HG03196 (cell line): ENCODE results near the gene TP63.
"Not testable (repeated sequence)": the region's sequence is repeated elsewhere in the genome, so short reads cannot be mapped to it uniquely, and the experiment has no call there.

Experiments used
- ATAC-seq: cut with Tn5 transposase; IDR thresholded peaks from one replicate; pipeline ENCODE4 v1.9.1; 2021; ENCODE audit not compliant: unreplicated experiment

The TP63 gene

DNA sequence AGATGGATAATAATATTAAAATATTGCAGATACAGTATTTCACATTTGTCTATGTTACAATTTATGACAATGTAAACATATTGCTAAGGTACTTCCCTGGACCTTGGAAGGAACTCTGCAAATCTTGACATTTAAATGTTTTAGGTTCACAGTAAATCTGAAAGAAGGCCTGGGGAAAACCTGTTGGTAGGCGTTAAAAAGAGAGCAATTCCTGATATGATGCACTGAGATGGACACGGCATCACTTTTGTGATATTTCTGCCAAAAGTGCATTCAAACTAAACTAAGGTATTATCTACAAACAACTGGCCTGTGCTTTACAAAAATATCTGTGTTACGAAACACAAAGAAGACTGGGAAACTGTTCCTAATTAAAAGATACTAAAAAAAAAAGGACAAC lies 6.1 kb upstream of the TP63 start:
- no peak for ATAC-seq

DNA sequence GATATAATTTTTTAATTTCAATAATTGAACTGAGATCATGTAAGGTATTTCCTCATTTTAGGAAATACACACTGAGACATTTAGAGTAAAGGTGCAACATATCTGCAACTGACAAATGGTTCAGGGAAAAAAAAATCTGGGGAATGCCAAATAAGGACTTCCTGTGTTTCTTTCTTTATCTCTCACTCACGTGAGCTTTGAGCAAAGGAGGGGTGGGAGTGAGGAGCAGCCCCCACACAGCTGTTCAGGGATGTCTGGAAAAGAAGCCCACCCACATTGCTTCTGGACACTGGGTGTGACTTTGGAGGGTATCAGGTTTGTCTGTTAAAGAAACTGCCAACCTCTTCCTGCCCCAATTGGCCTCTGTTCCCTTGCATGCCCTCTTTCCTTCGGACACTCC lies 5.6 kb upstream of the TP63 start:
- no peak for ATAC-seq

DNA sequence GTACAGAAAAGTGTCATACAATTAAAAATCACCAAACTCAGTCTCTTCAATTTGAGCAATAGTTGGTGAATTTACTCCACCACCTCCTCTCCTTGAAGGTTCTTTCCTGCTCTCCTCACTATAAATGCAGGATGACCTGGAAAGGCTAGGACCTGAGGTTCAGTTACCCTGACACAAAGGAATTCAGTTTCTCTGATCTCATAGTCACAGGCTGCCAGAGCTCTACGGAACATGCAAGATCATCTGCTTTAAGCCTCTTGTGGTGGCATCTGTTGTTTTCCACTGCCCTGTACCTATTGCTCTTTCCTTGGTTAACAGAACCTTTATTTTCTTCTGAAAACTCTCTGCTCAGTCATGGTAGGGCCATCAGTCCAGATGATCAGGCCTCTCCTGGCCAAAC lies 4.9 kb upstream of the TP63 start:
- ATAC-seq: no peak

DNA sequence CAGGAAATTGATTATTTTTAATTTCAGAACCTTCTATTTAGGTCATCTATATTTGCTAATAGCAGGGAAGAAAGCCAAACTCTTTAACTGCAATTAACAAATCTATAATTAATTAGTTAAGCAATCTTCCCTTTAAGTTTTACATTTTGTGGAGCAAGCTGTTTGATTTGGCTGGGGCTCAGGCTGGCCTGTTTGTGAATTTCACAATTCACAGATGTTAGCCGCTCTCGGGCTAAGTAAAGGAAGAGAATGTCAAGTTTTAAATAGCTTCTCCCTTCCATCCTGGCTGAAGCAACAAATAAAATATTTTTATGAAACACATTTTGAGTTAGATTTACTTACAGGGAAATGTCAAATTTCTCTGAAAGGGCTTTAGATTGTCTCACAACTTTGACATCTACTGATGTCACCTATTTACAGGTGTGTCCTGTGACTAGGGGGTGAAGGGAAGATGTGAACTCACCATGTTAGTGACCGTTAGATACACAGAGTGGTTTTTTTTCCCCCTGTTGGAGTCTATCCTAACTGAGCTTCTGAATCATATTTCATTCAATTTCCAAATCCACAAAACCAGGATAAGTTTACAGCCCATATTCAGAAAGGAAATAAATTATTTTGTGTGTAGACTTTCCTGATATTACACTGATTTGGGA lies 1.3 kb upstream of the TP63 start:
- no peak for ATAC-seq

DNA sequence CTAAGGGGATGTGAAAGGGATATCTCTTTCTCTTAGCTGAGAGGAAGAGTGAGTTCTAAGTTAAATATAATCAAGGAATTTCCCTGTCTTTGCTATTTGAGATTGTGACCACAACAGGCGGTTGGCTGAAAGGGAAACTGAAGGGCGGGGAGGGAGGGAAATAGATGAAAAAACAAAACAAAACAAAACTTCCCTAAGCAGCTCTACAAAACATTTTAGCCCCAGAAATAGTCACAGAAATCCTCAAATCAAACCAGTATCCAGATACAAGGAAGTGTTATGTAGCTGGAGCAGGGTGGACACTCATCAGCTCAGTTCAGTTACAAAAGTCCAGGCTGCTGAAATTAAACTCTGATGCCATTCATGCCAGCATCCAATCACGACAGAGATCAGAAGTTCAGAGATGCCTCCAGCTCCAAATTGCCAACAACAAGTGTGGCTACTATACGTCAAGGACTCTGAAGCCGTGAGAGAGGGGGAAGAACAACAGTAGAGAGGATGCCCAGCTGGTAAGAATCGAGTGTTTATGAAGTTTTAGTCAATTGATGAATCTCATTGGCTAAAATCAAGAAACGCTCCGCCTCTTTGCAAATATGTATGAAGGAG lies 319 bp upstream of the TP63 start:
- ATAC-seq: peak; percentile 67

DNA sequence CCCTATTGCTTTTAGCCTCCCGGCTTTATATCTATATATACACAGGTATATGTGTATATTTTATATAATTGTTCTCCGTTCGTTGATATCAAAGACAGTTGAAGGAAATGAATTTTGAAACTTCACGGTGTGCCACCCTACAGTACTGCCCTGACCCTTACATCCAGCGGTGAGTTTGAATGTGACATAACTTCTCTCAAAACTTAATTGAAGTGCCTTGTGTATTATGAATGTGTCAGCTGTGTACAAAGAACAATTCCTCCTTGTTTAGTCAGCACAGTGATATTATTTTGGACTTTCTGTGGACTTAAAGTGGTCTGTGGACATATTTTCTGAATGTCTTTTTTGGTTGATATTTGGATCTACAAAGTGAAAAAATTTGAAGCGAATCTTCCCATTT lies 220 bp downstream of the TP63 start:
- peak; percentile 21 for ATAC-seq

DNA sequence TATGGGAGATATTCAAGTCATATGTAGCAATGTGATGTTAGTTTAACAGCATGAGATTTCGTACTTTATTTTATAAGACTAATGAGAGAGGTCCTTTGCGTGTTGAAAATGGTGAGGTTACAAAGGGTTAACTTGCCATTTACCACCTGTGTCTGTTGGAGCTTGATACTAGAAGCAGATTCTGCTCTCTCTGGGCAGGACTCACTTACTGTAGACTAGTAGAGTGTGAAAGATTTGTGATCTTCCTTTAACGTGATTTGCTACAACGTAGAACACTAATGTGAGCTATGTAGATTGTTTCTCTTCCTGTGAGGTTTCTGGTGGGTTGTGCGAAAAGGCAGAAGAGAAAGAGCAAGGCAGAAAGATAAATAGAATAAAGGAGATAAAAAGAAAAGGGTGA lies 1.1 kb downstream of the TP63 start:
- ATAC-seq: no peak

DNA sequence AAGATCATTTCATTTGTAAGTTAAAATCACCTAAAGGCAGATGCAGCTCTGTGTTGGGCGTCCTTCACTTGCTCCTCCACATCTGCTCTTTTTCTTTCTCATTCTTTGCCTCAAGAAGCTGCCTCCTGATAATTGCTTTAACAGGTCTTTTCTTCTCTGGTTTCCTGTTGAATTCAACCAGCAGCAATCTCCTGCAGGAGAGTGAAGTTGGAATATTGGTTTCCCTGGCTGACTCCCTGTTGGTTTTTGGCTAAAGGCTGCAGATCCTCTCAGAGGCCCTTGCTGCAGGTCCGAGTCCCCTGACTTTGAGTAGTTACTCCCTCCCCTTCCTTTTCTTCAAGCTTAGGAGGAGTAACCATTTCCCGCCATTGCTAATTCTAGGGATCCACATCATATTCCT lies 4.2 kb downstream of the TP63 start:
- no peak for ATAC-seq

DNA sequence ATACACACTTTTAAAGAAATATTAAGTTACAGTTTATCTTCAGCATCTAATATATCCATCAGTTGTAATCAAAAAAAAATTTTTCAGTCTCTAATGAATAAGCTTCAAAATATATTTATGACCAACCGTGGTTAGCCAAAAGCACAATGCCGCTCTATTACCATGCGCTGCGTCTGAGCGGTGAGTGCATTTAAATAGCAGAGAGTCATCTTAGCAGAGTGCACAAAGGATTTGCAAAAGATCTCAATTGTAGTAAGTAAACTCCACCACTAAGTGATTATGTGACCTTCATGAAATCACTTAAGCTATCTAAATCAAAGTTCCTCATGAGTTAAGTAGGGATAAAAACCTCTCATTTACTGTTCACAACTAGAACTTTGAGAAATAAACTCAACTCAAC lies 4.9 kb downstream of the TP63 start:
- ATAC-seq: no peak

DNA sequence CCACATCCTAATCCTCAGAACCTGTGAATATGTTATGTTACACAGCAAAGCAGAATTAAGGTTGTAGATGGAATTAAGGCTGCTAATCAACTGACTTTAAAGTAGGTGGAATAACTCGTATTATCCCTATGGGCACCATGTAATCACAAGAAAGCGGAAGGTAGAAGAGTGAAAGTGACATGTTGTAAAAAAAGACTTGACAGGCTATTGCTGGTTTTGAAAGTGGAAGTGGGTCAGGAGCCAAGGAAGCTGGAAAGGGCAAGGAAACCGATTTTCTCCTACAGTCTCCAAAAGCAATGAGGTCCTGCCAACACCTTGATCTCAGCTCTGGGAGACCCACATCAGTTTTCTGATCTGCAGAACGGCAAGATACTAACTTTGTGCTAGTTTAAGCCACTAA lies 6.6 kb downstream of the TP63 start:
- no peak for ATAC-seq

DNA sequence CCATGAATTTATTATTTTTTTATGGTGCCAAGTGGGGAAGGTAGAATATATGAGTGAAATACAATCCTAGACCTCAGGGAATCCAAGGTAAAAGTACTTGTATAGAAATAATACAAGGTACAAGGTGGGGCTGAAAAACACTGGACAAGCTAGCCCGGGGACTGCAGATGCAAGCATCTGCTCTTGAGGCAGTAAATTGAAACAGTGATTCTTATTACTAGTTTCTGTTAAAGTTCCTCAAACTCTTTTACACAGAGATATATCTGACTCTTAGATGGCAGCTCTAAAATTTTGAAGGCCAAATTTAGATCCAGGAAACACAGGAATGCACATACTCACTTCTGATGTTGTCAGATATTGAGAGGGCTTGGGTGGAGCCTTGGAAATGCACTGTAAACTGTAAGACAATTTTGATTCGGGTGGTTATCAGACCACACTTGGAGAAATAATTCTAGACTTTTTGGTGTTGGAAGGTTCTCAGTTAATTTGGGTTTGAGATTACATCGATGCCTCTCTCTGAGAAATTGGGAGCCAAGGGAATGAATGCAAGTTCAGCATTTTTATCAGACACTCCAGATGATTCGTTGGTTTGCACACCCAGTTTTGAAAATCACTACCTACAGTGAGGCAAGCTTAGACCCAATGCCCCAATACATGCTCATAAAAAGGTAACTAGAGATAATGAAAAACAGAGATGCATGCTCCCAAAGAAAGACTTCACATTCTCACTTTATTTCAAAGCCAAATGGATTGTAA lies 7.3 kb downstream of the TP63 start:
- no peak for ATAC-seq

DNA sequence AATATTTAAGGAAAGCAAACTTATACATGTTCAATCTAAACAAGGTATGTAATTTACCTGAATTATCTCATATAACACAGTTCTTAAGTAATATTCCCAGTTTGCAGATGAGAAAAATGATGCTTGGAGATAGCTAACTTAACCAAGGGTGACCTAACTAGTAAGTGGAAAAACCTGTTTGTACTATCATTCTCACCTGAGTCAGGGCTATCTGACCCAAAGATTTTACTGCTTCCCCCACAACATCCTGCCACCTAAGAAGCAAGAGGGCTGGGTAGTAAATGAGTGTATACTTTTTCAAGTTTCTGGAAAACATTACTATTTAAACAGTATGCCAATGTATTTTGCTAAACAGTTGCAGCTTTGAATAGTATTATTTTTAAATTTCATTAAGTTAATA lies 10.6 kb downstream of the TP63 start:
- no peak for ATAC-seq

DNA sequence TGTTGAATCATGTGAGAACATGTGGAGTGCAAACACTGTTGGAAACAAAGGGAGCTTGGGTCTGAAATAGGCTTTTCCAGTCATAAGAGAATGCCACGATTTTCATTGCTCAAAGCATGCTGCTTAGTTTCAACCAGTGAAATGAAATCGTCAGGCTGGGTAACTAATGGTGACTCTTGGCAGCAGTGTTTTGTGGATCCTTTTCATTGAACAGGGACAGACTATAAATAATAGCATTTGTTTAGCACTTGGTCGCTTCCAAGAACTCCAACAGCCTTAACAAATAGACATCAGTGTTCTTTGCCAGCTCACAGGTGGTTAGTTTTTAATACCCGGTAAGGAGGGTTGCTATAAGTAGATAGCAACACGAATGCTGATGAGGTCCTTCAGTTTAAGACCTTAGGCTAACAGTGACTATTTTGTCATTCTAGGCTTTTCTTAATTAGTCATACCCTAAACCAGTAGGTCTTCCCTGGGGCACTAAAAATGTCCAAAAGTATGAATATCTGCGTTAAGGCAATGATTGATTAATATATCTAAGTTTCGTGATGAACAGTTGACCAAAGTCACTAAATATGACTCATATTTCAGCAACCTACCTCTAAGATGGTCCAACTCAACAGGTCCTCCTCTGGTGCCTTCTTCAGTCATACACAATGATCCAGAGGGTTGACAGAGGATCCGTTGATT lies 15.8 kb downstream of the TP63 start:
- ATAC-seq: no peak

DNA sequence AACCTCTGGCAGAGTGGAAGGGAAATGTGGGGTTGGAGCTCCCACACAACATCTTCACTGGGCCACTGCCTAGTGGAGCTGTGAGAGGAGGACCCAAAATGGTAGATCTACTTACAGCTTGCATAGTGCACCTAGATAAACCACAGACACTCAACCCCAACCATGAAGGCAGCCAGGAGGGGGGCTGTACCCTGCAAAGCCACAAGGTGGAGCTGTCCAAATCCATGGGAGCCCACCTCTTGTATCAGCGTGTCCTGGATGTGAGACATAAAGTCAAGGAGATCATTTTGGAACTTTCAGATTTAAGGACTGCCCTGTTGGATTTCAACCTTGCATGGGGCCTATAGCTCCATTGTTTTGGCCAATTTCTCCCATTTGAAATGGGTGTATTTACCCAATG lies 20.9 kb downstream of the TP63 start:
- no peak for ATAC-seq

DNA sequence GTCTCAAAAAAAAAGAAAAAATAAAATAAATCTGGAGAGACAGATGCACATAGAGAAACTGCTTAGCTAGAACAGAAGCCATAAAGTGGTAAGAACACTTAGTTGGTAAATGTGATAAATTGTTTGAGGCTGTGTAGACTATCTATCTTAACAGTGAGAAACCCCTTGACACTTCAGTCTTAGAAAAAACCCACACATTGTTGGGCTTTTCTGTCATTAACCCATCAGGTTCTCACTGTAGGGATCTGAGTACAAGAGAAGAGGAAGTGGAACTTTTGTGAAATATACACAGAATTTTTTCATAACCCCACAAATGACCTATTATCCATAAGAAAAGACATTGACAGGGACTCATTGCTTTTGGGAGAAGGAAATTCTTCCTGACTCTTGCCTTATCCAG lies 24.4 kb downstream of the TP63 start:
- no peak for ATAC-seq

DNA sequence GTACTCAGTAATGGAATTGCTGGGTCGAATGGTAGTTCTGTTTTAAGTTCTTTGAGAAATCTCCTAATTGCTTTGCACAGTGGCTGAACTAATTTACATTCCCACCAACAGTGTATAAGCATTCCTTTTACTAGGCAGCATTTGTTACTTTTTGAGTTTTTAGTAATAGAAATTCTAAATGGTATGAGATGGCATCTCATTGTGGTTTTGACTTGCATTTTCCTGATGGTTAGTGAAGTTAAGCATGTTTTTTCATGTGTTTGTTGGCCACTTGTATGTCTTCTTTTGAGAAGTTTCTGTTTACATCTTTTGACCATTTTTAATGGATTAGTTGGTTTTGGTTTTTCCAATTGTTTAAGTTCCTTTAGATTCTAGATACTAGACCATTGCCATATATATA lies 28.4 kb downstream of the TP63 start:
- ATAC-seq: no peak

DNA sequence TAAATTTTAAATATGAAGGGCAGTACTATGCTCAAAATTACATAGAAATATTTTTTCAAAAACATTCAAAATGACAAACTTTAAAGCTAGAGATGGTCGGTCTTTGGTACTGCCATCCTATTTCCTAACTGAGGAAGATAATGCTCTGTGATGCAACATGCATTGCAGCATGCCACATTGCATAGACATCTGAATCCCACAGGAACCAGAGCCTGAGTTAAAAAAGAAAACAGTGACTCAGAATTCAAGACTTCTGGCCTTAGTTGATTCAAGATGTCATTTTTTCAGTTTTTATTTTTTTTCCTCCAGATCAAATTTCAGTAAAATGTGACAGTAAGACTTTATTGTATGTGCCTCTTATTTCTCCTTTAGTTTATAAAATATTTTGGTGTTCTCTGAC lies 33.1 kb downstream of the TP63 start:
- no peak for ATAC-seq

DNA sequence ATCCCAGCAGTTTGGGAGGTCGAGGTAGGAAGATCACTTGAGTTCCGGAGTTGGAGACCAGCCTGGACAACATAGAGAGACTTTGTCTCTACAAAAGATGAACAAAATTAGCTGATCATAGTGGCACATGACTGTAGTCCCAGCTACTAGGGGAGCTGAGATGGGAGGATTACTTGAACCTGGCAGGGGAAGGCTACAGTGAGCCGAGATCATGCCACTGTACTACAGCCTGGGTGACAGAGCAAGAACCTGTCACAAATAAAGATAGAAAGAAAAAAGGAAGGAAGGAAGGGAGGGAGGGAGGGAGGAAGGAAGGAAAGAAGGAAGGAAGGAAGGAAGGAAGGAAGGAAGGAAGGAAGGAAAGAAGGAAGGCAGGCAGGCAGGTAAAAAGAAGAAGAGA lies 41.2 kb downstream of the TP63 start:
- ATAC-seq: not testable (repeated sequence)

DNA sequence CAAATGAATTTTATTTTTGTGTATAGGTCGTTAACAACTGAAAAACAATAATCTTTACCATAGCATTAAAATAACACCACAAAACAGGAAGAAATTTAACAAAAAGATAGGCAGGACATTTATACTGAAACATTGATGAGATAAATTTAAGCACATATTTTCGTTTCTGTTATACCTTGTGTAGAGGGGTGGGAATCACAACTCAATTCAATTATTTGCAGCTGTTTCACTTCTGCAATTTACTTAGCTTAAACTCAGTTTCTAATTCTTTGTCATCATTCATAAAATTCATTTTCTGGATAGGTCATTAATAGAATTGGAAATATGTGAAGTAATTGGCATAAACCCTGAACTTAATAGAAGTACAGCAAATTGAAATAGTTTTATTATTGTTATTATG lies 42.3 kb downstream of the TP63 start:
- peak; percentile 60 for ATAC-seq

DNA sequence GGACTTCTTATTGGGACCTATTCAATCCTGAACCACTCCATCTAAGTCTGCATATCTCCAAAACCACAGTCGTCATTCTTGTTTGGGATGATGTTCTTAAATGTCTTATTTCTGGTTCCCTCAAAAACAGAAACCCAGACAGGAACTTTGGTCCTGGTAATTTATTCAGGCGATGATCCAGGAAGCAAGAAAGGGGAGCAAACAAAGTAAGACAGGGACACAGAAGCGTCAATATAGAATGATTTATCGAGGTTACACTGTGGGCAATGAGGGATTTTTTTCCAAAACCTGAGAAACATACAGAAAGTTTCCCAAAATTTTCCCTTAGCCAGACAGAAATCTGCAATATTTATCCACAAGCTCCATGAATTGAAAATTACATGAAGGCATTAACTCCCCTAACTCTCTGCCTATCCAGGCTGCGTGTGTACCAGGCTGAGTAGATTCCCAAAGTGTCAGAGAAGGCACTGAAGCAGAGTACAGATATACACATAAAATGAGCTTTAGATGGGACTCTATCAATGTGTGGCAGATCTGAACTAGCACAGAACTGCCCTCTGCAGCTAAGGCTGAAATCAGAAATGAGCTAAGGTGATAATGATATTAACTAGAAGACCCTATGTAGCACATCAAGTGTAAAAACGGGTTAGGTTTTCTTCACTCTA lies 43.2 kb downstream of the TP63 start:
- ATAC-seq: no peak

DNA sequence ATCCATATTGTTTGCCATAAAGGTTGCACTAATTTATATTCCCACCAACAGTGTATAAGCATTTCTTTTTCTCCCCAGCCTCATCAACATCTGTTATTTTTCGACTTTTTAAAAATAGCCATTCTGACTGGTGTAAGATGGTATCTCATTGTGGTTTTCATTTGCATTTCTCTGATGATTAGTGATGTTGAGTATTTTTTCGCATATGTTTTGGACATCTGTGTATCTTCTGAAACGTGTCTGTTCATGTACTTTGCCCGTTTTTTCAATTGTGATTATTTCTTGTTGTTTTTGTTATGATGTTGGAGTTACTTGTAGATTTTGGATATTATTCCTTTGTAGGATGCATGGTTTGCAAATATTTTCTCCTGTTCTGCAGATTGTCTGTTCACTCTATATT lies 46.5 kb downstream of the TP63 start:
- no peak for ATAC-seq
